Spleen (tissue), 11 donors: ENCODE data around the gene PI16. TPM values are rescaled to one million over a fixed set of nuclear protein-coding genes. Genes with fewer than 3 reads are reported as not detected.
A peak's percentile ranks its signal among the peaks of the same experiment; 100 is the strongest.

ENCODE experiments used
- DNase-seq: peaks from one replicate; pipeline ENCODE4 v3.0.0-alpha.2; 2020
- H3K27ac ChIP-seq, 8 donors: fragments of 200-600 bp; sonication (generic) in 7 of 8; 1 replicate in 4 of 8; 2 replicates in 4 of 8; pipeline versions ENCODE4 v1.5.0 to v1.8.0; 2016 to 2021; ENCODE audit warnings: inconsistent platforms in 4 of 8, mild to moderate bottlenecking in 4 of 8, moderate library complexity in 1 of 8
- H3K27me3 ChIP-seq, 7 donors: fragments of 200-600 bp; sonication (generic) in 6 of 7; replicated peaks in 1 of 7; 1 replicate in 4 of 7; 2 replicates in 3 of 7; pipeline versions ENCODE4 v1.5.0 to v1.8.0; 2016 to 2021; ENCODE audit warnings: inconsistent platforms in 3 of 7, mild to moderate bottlenecking in 1 of 7
- H3K36me3 ChIP-seq, 6 donors: fragments of 200-600 bp; sonication (generic) in 5 of 6; 1 replicate in 4 of 6; 2 replicates in 2 of 6; pipeline versions ENCODE4 v1.5.0 to v1.8.0; 2016 to 2021; ENCODE audit warnings: inconsistent platforms in 2 of 6
- H3K4me1 ChIP-seq, 6 donors: fragments of 200-600 bp; sonication (generic) in 5 of 6; 1 replicate in 3 of 6; 2 replicates in 3 of 6; pipeline versions ENCODE4 v1.5.0 to v1.8.0; 2016 to 2021; ENCODE audit warnings: inconsistent platforms in 3 of 6
- H3K4me3 ChIP-seq, 8 donors: fragments of 200-600 bp; sonication (generic) in 7 of 8; 1 replicate in 4 of 8; 2 replicates in 4 of 8; pipeline versions ENCODE4 v1.5.0 to v1.8.0; 2016 to 2021; ENCODE audit warnings: inconsistent platforms in 4 of 8, mild to moderate bottlenecking in 4 of 8, moderate library complexity in 2 of 8
- H3K9me3 ChIP-seq, 8 donors: fragments of 200-600 bp; sonication (generic) in 7 of 8; 1 replicate in 4 of 8; 2 replicates in 4 of 8; pipeline versions ENCODE4 v1.5.0 to v1.8.0; 2016 to 2021; ENCODE audit warnings: inconsistent platforms in 4 of 8
- POLR2A ChIP-seq, 3 donors: fragments of 450-650 bp; IDR thresholded peaks; one replicate each; pipeline ENCODE4 v1.5.1; 2017; ENCODE audit warnings: antibody characterized with exemption in 3 of 3, mild to moderate bottlenecking in 1 of 3
- POLR2AphosphoS5 ChIP-seq, 3 donors: sonication (generic); formaldehyde crosslinking; IDR thresholded peaks; one replicate each; pipeline ENCODE4 v1.5.1; 2017; ENCODE audit warnings: antibody characterized with exemption in 3 of 3
- WGBS, 5 donors: extraction: QIAGEN DNeasy Blood & Tissue Kit in 3 of 5; methylation state at CpG; one replicate each; pipeline versions ENCODE4 v1.1.5 to v1.1.7; 2013 to 2018; 5-methylcytosine and 5-hydroxymethylcytosine counted together
- intact Hi-C: fragments of 100-400 bp; cut with DNase I; formaldehyde crosslinking; loops from one replicate; pipeline ENCODE4 v1.15.0; 2023; ENCODE audit warnings: low total_unique reads
- polyA plus RNA-seq, 3 donors: library from polyadenylated mRNA; stranded (reverse); fragments of 200-250 nt; gene quantifications; one replicate each; pipeline ENCODE4 v1.2.1, GENCODE V29; 2013
- total RNA-seq, 7 donors: library from RNA; depleted of rRNA in 3 of 7; stranded (reverse); fragments of >200 nt in 3 of 7; fragmentation: NEBNext Ultra II Directional in 4 of 7; extraction: Animal tissue kit (Norgen Biotek cat#: 25700) in 4 of 7; gene quantifications; one replicate each; pipeline versions ENCODE4 v1.1.0 to v1.2.1, GENCODE V29; 2016 to 2021
- TF ChIP-seq, protein P1 (sequence below), 11 experiments: fragments of 200-600 bp in 7 of 11; fragments of 450-650 bp in 4 of 11; sonication (generic) in 4 of 11; IDR thresholded peaks in 8 of 11; conservative IDR thresholded peaks in 3 of 11; 1 replicate in 7 of 11; 2 replicates in 4 of 11; pipeline versions ENCODE4 v1.4.0 to v1.8.0; 2016 to 2021; ENCODE audit warnings: antibody characterized with exemption in 11 of 11, inconsistent platforms in 4 of 11, mild to moderate bottlenecking in 1 of 11
- donor health status: healthy with polysubstance abuse.
- donor health status: DM: no; HTN: no; CAD: no; lungs with moderate emphysema.
- donor health status: DM: no; HTN: no; CAD: no.
- donor health status: Bipolar disorder and iron deficiency.
- donor health status: healthy.
- donor health status: DM: no; HTN: no; CAD: no.
- donor health status: DM: yes; HTN: yes; CAD: no.

PI16 gene
- total and polyA plus RNA-seq, 10 donors = 0.94 to 7.3 (median 1.6) TPM; not detected in 1

DNA sequence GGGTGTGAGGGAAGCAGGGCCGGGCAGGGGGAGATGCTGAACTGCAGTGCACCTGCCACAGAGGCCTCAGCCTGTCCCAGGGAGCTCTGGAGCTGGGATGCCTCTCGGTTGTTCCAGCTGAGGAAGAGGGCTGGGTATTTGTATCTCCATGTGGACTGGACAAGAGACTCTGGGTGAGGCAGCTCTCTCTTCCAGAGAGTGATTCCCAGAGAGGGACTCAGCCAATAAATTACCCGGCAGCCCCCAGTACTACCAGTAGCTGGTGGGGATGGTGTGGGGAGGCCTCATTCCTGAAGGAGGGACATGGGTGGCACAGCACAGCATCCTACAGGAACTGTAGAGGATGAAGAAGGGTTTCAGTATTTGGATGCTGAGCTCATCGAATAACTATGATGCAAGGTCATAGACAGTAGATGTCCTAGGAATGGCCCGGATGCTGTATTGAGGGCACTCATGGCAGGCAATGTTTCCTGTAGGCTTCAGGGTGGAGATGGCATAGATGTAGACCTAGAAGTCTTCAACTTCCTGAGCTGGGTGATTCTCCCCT lies 52.3 kb downstream of the PI16 start:
- Histone ChIP-seq H3K27me3 (no peaks in the 10 kb centered on the region), H3K36me3 (peaks cover 0 to 37% (median 16%) of the 10 kb centered on the region in 6 donors), H3K4me1 (peaks cover 4 to 71% (median 37%) of the 10 kb centered on the region in 6 donors), H3K9me3 (no peaks in the 10 kb centered on the region), H3K4me3 (peak overlapping the region; percentile 53 to 85 (median 64)), H3K27ac (peak overlapping the region; percentile 35 to 94 (median 82))
- DNase-seq = no peak
- intact Hi-C loops = no loop called here
- WGBS, 5 donors = 63 to 83% (median 72%) methylated on average over 4 to 5 of the region's 5 CpGs
- TF ChIP-seq, protein P1, sequence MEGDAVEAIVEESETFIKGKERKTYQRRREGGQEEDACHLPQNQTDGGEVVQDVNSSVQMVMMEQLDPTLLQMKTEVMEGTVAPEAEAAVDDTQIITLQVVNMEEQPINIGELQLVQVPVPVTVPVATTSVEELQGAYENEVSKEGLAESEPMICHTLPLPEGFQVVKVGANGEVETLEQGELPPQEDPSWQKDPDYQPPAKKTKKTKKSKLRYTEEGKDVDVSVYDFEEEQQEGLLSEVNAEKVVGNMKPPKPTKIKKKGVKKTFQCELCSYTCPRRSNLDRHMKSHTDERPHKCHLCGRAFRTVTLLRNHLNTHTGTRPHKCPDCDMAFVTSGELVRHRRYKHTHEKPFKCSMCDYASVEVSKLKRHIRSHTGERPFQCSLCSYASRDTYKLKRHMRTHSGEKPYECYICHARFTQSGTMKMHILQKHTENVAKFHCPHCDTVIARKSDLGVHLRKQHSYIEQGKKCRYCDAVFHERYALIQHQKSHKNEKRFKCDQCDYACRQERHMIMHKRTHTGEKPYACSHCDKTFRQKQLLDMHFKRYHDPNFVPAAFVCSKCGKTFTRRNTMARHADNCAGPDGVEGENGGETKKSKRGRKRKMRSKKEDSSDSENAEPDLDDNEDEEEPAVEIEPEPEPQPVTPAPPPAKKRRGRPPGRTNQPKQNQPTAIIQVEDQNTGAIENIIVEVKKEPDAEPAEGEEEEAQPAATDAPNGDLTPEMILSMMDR (IDR thresholded peaks at IDR 0.05 in 8 of 11, conservative IDR thresholded peaks at IDR 0.05 in 3 of 11) = no peak
- no peak for TF ChIP-seq POLR2A (IDR thresholded peaks at IDR 0.05)
- no peak for TF ChIP-seq POLR2AphosphoS5 (IDR thresholded peaks at IDR 0.05)

DNA sequence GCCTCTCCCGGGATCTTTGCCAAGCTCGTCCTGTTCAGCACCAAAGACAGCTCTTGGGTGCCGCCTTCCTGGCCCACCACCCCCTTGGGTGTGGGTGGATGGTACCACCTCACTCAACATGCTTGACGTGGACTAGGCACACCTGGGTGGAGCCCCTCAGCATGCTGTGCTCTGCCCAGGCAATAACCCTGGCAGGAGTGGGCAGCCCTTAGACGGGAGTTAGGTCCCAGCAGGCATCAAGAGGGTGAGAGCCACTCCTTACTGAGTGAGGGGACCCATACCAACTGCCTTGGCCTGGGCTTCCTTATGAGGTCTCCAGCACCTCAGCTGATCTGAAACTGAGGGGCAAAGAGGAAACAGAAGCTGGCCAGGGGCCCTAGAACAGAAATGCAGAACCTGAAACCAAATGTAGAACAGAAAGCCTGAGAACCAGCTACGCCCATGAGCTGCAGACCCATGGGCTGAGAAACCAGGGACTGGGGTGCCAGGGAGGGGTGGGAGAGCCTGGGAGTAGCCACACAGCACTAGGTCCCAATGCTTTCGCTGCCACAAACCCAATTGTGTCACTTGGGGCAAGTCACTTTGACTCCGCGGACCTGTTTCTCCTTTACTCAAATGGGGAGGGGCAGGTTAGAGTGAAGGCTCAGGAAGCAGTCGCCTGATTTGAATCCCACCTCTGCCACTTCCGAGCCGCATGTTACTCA lies 53.0 kb downstream of the PI16 start:
- intact Hi-C loops = no loop called here
- no peak for DNase-seq
- H3K36me3 ChIP-seq = peaks cover 0 to 44% (median 18%) of the 10 kb centered on the region in 6 donors
- H3K27ac ChIP-seq = peak overlapping the region; percentile 35 to 94 (median 82)
- WGBS, 5 donors = 45 to 58% (median 49%) methylated on average over 7 to 12 of the region's 12 CpGs
- no peaks in the 10 kb centered on the region for H3K27me3 ChIP-seq
- H3K4me3 ChIP-seq = peak overlapping the region; percentile 53 to 85 (median 64)
- H3K9me3 ChIP-seq = no peaks in the 10 kb centered on the region
- peaks cover 4 to 77% (median 37%) of the 10 kb centered on the region in 6 donors for H3K4me1 ChIP-seq
- TF ChIP-seq POLR2A (IDR thresholded peaks at IDR 0.05) (no peak), POLR2AphosphoS5 (IDR thresholded peaks at IDR 0.05) (peak; percentile 64 to 74 (median 70))
- TF ChIP-seq, protein P1 (IDR thresholded peaks at IDR 0.05 in 8 of 11, conservative IDR thresholded peaks at IDR 0.05 in 3 of 11) = no peak

DNA sequence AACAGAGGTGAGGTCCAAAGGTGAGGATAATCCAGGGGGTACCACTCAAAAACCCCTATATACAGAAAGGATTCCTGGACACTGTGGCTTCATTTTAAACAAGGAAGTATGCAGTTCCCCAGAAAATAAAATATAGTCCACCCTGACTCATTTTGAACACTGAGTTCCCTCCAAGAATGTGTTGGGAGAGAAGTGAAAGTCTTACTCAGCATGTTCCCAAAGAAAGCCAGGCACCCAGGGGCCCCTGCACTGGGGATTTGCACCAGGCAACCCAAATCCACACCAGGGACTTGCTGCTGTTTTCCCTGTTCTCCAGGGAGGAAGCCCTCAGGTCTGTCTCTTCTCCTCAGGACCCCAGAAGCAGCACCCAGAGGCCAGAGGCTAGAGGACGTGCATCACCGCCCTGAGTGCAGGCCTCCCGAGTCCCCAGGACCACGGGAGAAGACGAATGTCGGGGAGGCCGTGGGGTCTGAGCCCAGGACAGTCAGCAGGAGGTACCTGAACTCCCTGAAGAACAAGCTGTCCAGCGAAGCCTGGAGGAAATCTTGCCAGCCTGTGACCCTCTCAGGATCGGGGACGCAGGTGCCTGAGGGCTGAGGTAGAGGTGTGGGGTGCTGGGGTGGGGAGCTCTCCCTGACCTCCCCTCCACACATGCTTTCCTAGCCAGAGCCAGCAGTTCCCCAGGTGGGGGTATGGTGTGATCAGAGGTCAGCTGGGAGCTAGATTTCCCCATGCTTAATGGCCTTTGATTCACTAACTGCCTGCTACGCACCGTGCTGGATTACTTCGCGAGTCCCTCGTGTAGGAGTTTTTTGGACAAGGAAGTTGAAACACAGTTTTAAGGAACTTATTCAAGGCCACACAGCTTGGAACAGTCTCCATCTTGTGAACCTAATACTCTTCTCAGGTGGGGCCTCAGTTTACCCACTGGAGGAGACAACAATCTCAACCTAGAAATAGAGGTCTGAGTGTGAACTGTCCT lies 54.2 kb downstream of the PI16 start:
- Histone ChIP-seq H3K4me1 (peaks cover 4 to 79% (median 35%) of the 10 kb centered on the region in 6 donors), H3K27ac (peak overlapping the region in 6 of 8 donors; percentile 20 to 94 (median 86)), H3K36me3 (peaks cover 0 to 56% (median 25%) of the 10 kb centered on the region in 6 donors), H3K4me3 (peak overlapping the region in 5 of 8 donors; percentile 64 to 85 (median 65)), H3K9me3 (no peaks in the 10 kb centered on the region), H3K27me3 (no peaks in the 10 kb centered on the region)
- intact Hi-C loops = no loop called here
- TF ChIP-seq POLR2A (IDR thresholded peaks at IDR 0.05) (no peak), POLR2AphosphoS5 (IDR thresholded peaks at IDR 0.05) (peak in 1 of 3 donors; percentile 43)
- no peak for DNase-seq
- 79 to 86% (median 84%) methylated on average over 14 to 15 of the region's 15 CpGs for WGBS, 5 donors

DNA sequence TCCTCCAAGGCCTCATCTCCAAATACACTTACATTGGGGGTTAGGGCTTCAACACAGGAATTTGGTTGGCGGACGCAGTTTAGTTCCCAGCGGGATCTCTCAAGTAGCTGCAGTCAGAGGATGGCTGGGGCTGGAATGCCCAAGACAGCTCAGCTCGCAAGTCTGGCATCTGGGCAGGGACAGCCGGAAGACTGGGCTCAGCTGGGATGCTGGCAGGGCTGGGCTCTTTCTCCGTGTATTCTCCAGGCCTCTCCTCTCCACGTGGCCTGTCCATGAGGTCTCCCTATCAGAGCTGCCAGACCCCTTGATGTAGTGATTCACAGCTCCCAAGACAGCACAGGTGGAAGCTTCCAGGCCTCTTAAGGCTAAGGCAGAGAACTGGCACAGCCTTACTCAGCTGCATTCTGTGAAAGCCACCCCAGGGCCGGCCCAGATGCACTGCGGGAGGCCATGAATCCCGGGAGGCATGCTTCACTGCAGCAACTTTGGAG lies 55.9 kb downstream of the PI16 start:
- peak overlapping the region in 1 of 8 donors; percentile 85 for H3K4me3 ChIP-seq
- TF ChIP-seq POLR2AphosphoS5 (IDR thresholded peaks at IDR 0.05) = no peak
- TF ChIP-seq, protein P1 (IDR thresholded peaks at IDR 0.05 in 8 of 11, conservative IDR thresholded peaks at IDR 0.05 in 3 of 11) = no peak
- no peak for TF ChIP-seq POLR2A (IDR thresholded peaks at IDR 0.05)
- no peak for DNase-seq
- intact Hi-C loops = loop anchor here (10.0 kb wide), 1 partner anchor 126 kb away; the partner anchor contains the start of gene C6orf89
- peaks cover 0 to 73% (median 41%) of the 10 kb centered on the region in 6 donors for H3K36me3 ChIP-seq
- peaks cover 4 to 77% (median 24%) of the 10 kb centered on the region in 6 donors for H3K4me1 ChIP-seq
- WGBS, 5 donors = 86 to 98% (median 94%) methylated on average over 9 to 10 of the region's 10 CpGs
- no peaks in the 10 kb centered on the region for H3K9me3 ChIP-seq
- peak overlapping the region in 3 of 8 donors; percentile 7 to 94 (median 84) for H3K27ac ChIP-seq
- H3K27me3 ChIP-seq = no peaks in the 10 kb centered on the region
